Osteoblast (primary cell): ENCODE data around the gene PHLDB2. TPM values are rescaled to one million over a fixed set of nuclear protein-coding genes. Genes with fewer than 3 reads are reported as not detected.

Experiments used
- DNase-seq: peaks from one replicate; pipeline ENCODE4 v3.0.0; 2011; ENCODE audit warnings: low spot score, mixed read lengths; ENCODE audit not compliant: insufficient read length; ENCODE audit errors: missing footprints
- H2AFZ ChIP-seq: 2 replicates; pipeline ENCODE4 v1.6.0; 2011; ENCODE audit warnings: mild to moderate bottlenecking, low read length
- H3K27ac ChIP-seq: 2 replicates; pipeline ENCODE4 v1.5.1; 2011; ENCODE audit warnings: mild to moderate bottlenecking, low read depth, low read length, moderate library complexity
- H3K27me3 ChIP-seq: 2 replicates; pipeline ENCODE4 v1.6.0; 2012; ENCODE audit warnings: mild to moderate bottlenecking, control low read depth, inconsistent platforms, low read length, moderate library complexity; ENCODE audit not compliant: insufficient read depth
- H3K36me3 ChIP-seq: 2 replicates; pipeline ENCODE4 v1.5.1; 2011; ENCODE audit warnings: mild to moderate bottlenecking, low read length, control low read depth, moderate library complexity; ENCODE audit not compliant: insufficient read depth
- H3K4me1 ChIP-seq: 2 replicates; pipeline ENCODE4 v1.5.1; 2011; ENCODE audit warnings: mild to moderate bottlenecking, low read length, control low read depth, moderate library complexity; ENCODE audit not compliant: insufficient read depth
- H3K4me2 ChIP-seq: 2 replicates; pipeline ENCODE4 v1.6.0; 2011; ENCODE audit warnings: mild to moderate bottlenecking, low read length; ENCODE audit not compliant: insufficient read depth
- H3K4me3 ChIP-seq: fragments of 200-600 bp; sonication (generic); 3 replicates; pipeline ENCODE4 v1.5.1; 2012; ENCODE audit warnings: mild to moderate bottlenecking, low read length, inconsistent platforms; ENCODE audit not compliant: insufficient read depth
- H3K79me2 ChIP-seq: 2 replicates; pipeline ENCODE4 v1.6.0; 2012; ENCODE audit warnings: mild to moderate bottlenecking, low read length, control low read depth, inconsistent platforms; ENCODE audit not compliant: insufficient read depth
- H3K9me3 ChIP-seq: 2 replicates; pipeline ENCODE4 v1.5.1; 2011; ENCODE audit warnings: low read depth, low read length, control low read depth
- H4K20me1 ChIP-seq: 2 replicates; pipeline ENCODE4 v1.6.0; 2012; ENCODE audit warnings: mild to moderate bottlenecking, low read length, control low read depth; ENCODE audit not compliant: insufficient read depth
- CTCF ChIP-seq: IDR thresholded peaks from 2 replicates; pipeline ENCODE4 v1.5.1; 2011; ENCODE audit warnings: mild to moderate bottlenecking, low read depth, low read length, moderate library complexity; ENCODE audit errors: extremely low read depth
- total RNA-seq: library from RNA; depleted of rRNA; stranded (reverse); fragments of >200 nt; gene quantifications from 2 replicates; pipeline ENCODE4 v1.2.3, GENCODE V29; 2012

The PHLDB2 gene
- total RNA-seq: 96.4 and 107 TPM in 2 replicates

DNA sequence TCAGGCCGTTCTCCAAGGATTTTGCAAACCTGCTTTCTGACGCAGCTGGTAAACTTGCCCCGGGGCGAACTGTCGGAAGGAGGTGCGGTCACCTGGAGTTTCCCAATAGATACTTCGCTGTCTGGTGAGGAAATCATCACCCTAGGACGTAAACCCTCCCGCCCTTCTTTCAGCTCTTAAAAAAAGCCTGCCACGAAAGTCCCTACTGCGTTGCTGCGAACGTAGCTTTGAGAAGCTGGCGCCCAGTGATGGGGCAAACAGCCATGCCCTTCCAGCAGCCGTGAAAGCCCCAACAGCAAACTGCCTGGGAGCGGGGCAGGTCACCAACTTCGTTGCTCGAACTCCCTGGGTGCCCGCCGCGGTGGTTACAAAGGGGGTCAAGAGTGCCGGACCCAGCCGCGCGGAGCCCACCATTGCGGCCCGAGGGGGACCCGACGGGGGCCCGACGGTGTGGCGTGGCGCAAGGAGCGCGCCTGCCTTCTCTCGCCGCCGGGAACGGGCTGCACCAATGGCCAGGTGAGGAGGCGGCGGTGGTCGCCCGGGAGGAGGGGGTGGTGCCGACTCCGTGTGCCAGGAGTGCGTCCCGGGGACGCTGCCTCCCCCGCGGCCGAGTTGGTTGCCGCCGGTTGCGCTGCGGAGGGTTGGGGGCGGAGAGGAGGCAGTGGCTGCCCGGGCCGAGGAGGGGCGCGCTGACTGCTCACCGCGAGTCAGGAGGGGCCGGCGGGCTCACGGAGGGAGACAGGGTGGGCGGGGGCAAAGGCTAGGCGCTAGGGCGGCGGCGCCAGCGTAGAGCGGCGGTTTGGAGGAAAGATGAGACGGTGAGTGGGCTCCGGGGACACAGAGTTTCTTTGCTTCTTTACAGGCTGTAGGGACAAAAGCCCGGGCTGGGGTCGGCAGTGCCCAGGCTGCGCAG lies at the start of gene PHLDB2:
PHLDB2 (plus strand) TSS at position 205 of the 913 bp plus-strand sequence. CDS start 24,813 bp downstream, outside the sequence.
- peak within 1 kb of the TSS; percentile 85 for H3K4me3 ChIP-seq
- DNase-seq: peak; percentile 96
- H4K20me1 ChIP-seq: no peaks in the 10 kb centered on the region
- peak within 1 kb of the TSS; percentile 39 for H2AFZ ChIP-seq
- no peak for TF ChIP-seq CTCF
- no peaks in the 10 kb centered on the region for H3K9me3 ChIP-seq
- no peaks in the 10 kb centered on the region for H3K27me3 ChIP-seq
- H3K79me2 ChIP-seq: peaks cover 57% of the 10 kb centered on the region
- peaks cover 4% of the 10 kb centered on the region for H3K36me3 ChIP-seq
- H3K4me1 ChIP-seq: peaks cover 25% of the 10 kb centered on the region
- H3K4me2 ChIP-seq: peak within 1 kb of the TSS; percentile 92
- H3K27ac ChIP-seq: peak within 1 kb of the TSS; percentile 91

DNA sequence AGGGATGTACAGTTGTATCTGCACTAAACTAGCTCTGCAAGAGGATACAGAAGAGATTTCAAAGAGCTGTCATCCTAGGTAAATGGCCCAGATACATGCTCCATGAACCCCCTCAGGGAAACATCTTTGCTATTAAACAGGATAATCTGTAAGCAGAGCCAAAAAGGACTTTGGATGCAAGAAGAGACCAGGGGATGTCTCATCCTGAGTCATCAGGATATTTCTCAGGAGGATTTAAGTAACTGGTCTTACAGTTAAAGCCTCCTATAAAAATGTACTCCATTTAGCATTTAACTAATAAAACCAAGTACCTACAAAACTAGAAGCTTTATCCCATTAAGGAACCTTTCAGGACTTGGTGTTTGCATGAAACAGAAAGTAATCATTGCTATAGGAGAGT lies 48.2 kb upstream of the PHLDB2 start:
- no peaks in the 10 kb centered on the region for H3K27me3 ChIP-seq
- DNase-seq: no peak
- no peak overlapping the region for H2AFZ ChIP-seq
- no peak for TF ChIP-seq CTCF
- peak overlapping the region; percentile 35 for H3K4me2 ChIP-seq
- no peak overlapping the region for H3K4me3 ChIP-seq
- no peaks in the 10 kb centered on the region for H3K36me3 ChIP-seq
- H3K4me1 ChIP-seq: peaks cover 51% of the 10 kb centered on the region
- no peaks in the 10 kb centered on the region for H3K79me2 ChIP-seq
- no peaks in the 10 kb centered on the region for H4K20me1 ChIP-seq
- H3K27ac ChIP-seq: peak overlapping the region; percentile 71
- H3K9me3 ChIP-seq: no peaks in the 10 kb centered on the region

- H3K4me2 ChIP-seq: no peak overlapping the region
- H3K27ac ChIP-seq: peak overlapping the region; percentile 71
- no peak for DNase-seq
- peaks cover 51% of the 10 kb centered on the region for H3K4me1 ChIP-seq
- no peaks in the 10 kb centered on the region for H3K36me3 ChIP-seq
- H2AFZ ChIP-seq: no peak overlapping the region
- no peak for TF ChIP-seq CTCF
- H3K27me3 ChIP-seq: no peaks in the 10 kb centered on the region
- no peaks in the 10 kb centered on the region for H4K20me1 ChIP-seq
- no peak overlapping the region for H3K4me3 ChIP-seq
- no peaks in the 10 kb centered on the region for H3K9me3 ChIP-seq
- no peaks in the 10 kb centered on the region for H3K79me2 ChIP-seq
Observed at GRCh38 chr3:111811811-111812210, 47.3 kb upstream of the PHLDB2 start.

DNA sequence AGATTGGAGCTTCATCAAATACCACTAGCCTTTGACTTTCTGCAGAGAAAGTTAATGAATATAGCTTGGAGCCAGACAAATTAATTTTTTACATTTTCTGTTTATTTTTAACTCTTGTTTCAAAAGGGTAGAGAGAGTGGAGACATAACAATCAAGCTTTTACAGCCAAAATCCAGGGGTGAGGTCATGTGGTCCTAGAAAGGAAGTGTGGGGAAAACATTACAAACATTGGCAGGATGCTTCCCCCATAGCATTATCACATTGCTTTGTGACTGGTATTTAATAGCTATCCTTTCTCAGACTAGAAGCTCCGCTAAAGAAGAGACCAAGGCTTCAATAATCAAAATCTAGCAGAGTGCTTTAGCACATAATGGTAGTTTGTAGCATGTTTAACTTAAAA lies 46.4 kb upstream of the PHLDB2 start:
- TF ChIP-seq CTCF: no peak
- Histone ChIP-seq H3K27me3 (no peaks in the 10 kb centered on the region), H3K4me3 (no peak overlapping the region), H3K4me2 (no peak overlapping the region), H4K20me1 (no peaks in the 10 kb centered on the region), H3K9me3 (no peaks in the 10 kb centered on the region), H2AFZ (no peak overlapping the region), H3K27ac (no peak overlapping the region), H3K79me2 (no peaks in the 10 kb centered on the region), H3K4me1 (peaks cover 50% of the 10 kb centered on the region), H3K36me3 (no peaks in the 10 kb centered on the region)
- no peak for DNase-seq
